GM21367 (cell line): ENCODE measurements around the gene AFAP1L2.

Experiments
- ATAC-seq: cut with Tn5 transposase; IDR thresholded peaks from one replicate; pipeline ENCODE4 v1.9.1; 2021; ENCODE audit not compliant: unreplicated experiment

The AFAP1L2 gene

GRCh38 chr10:114391599-114391998 is 12.7 kb downstream of the AFAP1L2 start:
- no peak for ATAC-seq

GRCh38 chr10:114389426-114389825 is 14.9 kb downstream of the AFAP1L2 start:
- no peak for ATAC-seq

DNA sequence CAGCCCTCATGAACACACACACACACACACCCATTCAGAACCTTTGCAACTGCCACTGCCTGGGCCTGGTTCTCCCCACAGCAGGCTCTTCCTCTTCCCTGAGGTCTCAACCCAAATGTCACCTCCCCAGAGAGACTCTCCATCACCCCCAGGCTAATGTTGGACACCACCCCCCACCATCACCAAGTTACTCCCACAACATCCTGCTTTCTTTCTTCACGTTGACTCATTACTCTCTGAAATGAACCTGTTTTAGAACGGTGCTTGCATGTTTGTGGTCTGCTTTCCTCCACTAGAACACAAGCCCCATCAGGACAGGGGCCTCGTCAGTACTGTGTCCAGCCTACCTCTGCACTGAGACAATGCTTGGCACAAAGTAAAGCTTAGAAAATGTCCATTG is 16.0 kb downstream of the AFAP1L2 start:
- peak; percentile 50 for ATAC-seq

DNA sequence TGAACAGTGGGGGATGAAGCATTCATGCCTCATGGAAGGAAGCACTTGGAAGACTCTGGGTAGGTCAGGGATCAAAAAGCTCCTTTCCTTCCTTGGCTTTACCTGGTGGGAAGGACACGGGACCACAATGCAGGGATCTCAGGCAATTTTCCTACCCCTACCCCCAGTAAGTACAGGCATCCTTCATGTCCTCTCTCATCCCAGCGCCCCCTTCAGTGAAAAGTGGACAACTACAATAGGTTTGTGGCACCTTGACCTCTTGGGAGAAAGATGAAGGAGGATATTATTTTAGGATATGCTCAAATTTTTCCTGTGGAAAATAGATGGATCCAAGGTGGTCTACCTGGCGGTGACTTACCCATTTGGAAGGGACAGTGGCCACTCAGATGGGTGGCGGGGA is 16.5 kb downstream of the AFAP1L2 start:
- no peak for ATAC-seq

DNA sequence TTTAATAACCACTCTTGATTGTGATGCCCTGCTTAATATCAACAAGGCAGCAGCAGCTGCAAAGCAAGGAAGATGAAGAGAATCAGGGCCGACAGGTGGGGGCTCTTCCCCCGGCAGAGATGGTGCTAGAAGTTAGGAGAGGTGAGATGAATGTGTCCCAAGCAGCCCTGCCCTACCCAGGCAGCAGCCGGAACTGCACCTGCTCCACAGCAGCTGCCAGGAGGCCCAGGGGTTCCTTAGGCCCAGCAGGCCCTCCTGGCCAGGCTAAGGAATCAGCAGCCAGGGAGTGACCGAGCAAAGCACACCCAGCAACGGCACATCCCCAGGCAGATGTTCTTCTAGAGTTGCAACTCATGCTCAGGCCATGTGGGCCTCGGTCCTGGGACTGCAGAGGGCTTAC is 17.9 kb downstream of the AFAP1L2 start:
- no peak for ATAC-seq

- ATAC-seq, result no peak
These were observed 18.7 kb downstream of the AFAP1L2 start for GRCh38 chr10:114385557-114385956.

- ATAC-seq, result no peak
These were observed 19.7 kb downstream of the AFAP1L2 start for GRCh38 chr10:114384601-114385000.

DNA sequence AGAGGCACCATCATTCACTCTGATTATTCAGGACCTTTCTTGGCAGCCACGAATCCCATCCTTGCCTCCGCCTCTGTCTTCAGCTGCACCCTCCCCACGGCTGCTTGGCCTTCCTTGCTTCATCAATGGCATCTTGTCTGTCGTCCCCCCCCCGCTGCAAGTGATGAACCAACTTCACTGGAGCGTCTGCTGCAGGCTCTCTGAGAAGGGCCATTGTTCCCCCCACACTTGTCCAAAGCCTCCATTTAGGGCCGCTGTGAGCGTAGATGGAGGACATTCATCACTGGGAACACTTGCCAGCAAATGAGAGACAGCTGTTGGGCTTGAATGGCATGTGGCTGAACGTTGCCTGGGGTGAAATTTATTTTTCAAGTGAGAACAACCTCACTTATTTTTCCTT is 20.1 kb downstream of the AFAP1L2 start:
- ATAC-seq, result no peak

DNA sequence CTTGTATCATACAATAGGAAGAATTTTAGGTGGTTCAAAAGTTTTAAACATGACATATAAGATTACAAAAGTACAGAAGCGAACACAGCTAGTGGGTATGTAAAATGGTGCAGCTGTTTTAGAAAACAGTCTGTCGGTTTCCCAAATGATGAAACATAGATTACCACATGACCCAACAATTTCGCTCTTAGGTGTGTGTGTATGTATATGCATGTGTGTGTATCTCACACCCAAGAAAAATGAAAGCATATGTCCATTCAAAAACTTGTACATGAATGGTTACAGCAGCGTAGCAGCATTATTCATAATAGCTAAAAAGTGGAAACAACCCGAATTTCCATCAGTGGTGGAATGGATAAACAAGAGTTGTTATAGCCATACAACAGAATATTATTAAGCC is 23.5 kb downstream of the AFAP1L2 start:
- ATAC-seq, result no peak

GRCh38 chr10:114380060-114380459 is 24.2 kb downstream of the AFAP1L2 start:
- no peak for ATAC-seq

DNA sequence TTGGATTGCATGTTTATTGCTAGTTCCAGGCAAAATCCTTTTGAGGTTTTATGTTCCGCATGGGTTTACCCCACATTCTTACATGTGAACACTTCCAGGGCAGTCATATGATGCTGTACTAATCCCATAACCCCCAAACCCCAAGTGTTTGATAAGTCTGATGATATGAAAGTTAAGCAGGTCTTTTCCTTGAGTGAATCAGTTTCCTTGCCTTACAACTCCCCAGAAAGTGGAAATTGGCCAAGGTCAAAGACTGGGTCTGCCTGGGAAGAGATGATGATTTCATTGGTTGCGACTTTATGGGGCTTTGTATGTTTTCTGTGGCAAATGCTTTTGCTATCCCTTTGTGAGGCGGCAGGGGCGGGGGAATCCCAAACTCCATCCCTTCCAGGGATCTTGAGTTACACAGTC is 24.7 kb downstream of the AFAP1L2 start:
- ATAC-seq, result no peak

GRCh38 chr10:114376523-114376922 is 27.8 kb downstream of the AFAP1L2 start:
- ATAC-seq, result no peak

DNA sequence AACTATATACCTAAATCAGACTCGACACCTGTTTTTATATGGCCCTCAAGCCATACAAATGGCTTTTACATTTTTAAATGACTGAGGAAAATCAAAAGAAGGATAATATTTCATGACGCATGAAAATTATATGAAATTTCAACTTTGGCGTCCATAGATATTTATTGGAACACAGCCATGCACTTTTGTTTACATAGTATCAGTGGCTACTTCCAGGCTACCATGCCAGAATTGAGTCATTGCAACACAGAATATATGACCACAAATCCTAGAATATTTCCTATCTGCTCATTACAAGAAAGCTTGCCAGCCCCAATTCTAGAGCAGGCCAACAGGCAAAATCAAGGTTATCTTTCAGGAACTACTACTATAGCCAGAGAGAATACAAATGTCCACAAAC is 29.3 kb downstream of the AFAP1L2 start:
- no peak for ATAC-seq

GRCh38 chr10:114374053-114374791 is 30.1 kb downstream of the AFAP1L2 start:
- no peak for ATAC-seq

DNA sequence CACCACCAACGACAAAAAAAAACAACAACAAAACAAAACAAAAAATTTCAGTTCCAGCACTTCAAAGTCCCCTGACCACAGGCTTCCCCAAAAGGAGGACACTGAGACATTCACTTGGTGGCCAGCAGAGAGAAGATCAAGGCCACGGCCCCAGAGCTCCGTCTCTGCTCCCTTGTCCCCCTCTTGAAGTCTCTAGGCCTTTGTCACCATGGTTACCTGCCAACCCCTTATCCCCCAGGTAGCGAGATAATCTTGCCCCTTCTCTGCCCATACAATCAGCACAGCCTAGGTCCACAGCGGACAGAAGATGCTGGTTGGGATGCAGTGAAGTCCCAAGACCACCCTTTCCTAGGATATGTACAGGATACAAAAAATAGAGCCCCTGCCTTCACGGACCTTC is 30.7 kb downstream of the AFAP1L2 start:
- ATAC-seq, result no peak

DNA sequence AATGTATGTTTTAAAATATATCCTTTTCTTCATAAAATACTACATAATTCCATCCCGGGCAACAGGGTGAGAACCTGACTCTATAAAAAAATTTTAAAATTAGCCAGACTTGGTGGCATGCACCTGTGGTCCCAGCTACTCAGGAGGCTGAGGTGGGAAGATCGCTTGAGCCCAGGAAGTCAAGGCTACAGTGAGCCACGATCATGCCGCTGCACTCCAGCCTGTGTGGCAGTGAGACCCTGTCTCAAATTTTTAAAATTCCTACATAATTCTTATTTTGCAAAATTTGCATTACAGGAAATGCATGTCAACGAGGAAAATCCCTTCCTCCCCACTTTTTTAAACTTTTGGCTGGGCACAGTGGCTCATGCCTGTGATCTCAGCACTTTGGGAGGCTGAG is 31.3 kb downstream of the AFAP1L2 start:
- ATAC-seq, result no peak

DNA sequence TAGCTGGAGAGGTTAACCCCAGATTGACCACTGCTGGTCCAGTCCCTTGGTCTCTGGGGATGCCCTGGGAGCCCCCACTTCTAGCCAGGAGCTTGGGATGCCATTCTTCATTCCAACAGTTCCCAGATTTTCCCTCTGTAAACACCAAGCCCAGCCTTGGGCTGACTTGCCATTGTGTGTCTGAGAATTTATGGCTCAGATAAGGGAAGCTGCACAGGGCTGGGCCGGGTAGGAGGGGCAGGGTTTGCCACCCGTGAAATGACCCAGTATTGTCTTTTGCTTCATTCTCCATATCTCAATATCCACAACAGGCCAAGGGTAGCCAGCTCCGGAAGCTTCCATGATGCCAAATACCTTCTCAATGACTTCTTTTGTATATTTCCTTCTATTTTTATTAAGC is 32.1 kb downstream of the AFAP1L2 start:
- ATAC-seq, result no peak

DNA sequence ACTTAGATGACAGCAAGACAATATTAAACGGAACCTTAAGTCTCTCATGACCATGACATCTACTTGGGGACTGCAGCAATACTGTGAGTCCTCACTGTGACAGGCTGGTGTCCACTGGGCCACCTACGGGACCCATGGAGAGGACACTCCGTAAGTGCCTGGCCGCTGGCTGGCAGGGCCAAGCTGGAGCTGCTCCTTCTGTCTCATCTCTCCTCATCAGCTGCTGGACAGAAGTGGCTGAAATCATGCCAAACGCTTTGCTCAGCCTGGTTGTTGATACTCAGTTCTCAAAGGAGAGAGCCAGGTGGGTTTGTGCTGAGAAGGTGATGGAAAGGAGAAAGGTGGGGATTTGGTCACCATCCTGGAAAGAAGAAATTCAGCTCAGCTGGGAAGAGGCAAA is 33.3 kb downstream of the AFAP1L2 start:
- ATAC-seq, result no peak

DNA sequence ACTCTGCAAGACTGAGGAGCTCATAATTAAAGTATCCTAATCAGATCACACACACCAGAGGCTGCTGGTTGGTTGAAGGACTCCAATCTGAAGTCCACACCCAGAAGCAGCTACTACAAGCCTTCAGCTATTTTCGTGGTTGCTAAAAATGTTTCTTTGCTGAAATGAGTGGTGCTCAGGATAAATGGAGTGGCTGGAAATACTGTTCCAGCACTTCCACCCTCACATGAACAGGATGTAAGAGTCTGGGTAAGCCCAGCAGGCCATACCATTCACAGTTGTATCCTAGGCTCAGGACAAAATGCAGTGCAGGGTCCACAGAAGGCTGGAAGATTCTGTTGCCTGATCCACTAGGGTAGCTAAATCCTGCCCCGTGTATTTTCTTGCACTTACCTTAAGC is 34.1 kb downstream of the AFAP1L2 start:
- no peak for ATAC-seq

DNA sequence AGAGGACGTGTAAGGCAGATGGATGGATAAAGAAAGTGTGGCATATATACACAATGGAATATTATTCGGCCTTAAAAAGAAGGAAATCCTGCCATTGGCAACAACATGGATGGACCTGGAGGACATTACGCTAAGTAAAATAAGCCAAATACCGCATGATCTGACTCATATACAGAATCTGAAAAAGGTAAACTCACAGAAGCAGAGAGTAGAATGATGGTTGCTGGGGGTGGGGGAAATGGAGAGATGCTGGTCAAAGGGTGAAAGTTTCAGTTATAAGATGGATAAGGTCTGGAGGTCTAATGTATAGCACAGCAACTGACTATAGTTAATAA is 36.3 kb downstream of the AFAP1L2 start:
- no peak for ATAC-seq

- no peak for ATAC-seq
These were observed 36.8 kb downstream of the AFAP1L2 start for GRCh38 chr10:114367351-114368056.

GRCh38 chr10:114364726-114365125 is 39.6 kb downstream of the AFAP1L2 start:
- ATAC-seq, result no peak
